ENCODE measurements around the gene LRMDA.

Gene LRMDA

GRCh38 chr10:76031769-76032699, 600.6 kb downstream of the LRMDA start:
- no peak for TF ChIP-seq CTCF (IDR thresholded peaks at IDR 0.05; ENCODE audit: insufficient read depth, low read depth, low read length, missing control alignments)
- H3K4me3 ChIP-seq (ENCODE audit: low read depth, low read length) = no peak overlapping the region
- no peak for DNase-seq (ENCODE audit: low read depth)

GRCh38 chr10:76032700-76033039, 601.2 kb downstream of the LRMDA start:
- no peak overlapping the region for H3K4me3 ChIP-seq (ENCODE audit: low read depth, low read length)
- no peak for TF ChIP-seq CTCF (IDR thresholded peaks at IDR 0.05; ENCODE audit: insufficient read depth, low read depth, low read length, missing control alignments)
- DNase-seq (ENCODE audit: low read depth) = no peak

GRCh38 chr10:76033457-76034196, 602.2 kb downstream of the LRMDA start:
- TF ChIP-seq CTCF (IDR thresholded peaks at IDR 0.05; ENCODE audit: insufficient read depth, low read depth, low read length, missing control alignments) = no peak
- DNase-seq (ENCODE audit: low read depth) = peak; percentile 5
- H3K4me3 ChIP-seq (ENCODE audit: low read depth, low read length) = no peak overlapping the region

- no peak overlapping the region for H3K4me3 ChIP-seq (ENCODE audit: low read depth, low read length)
- no peak for DNase-seq (ENCODE audit: low read depth)
- TF ChIP-seq CTCF (IDR thresholded peaks at IDR 0.05; ENCODE audit: insufficient read depth, low read depth, low read length, missing control alignments) = no peak
Observed at GRCh38 chr10:76034353-76035205, 603.2 kb downstream of the LRMDA start.

- no peak for DNase-seq (ENCODE audit: low read depth)
- TF ChIP-seq CTCF (IDR thresholded peaks at IDR 0.05; ENCODE audit: insufficient read depth, low read depth, low read length, missing control alignments) = no peak
- no peak overlapping the region for H3K4me3 ChIP-seq (ENCODE audit: low read depth, low read length)
Observed at GRCh38 chr10:76035206-76036110, 604.0 kb downstream of the LRMDA start.
